ENCODE data around the gene PAX4. TPM values are rescaled to one million over a fixed set of nuclear protein-coding genes. Genes with fewer than 3 reads are reported as not detected.

PAX4 gene
- total and polyA plus RNA-seq, 10 donors = not detected

DNA sequence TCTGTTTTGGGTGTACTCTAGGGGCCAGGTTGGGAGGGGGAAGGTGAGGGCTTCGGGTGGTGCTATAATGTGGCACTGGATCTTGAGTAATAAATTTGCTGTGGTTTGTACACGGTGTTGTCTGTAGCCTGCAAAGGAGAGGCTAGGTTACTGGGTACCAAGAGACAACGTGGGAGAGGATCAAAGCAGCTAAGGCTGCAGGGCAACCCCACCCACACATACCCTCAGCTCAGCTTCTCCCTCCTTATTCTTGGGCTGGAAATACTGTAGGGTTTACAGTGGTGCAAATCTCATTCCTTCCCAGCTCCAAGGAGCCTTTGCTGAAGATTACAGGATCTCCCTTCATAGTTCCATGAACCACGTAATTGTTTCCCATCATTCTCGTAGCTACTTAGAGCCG, 26.4 kb downstream of the PAX4 start:
- no peaks in the 10 kb centered on the region for H3K27me3 ChIP-seq (replicated peaks in 1 of 7)
- WGBS, 5 donors = 77 to 83% (median 78%) methylated on average over 6 of the region's 6 CpGs
- peaks cover 4 to 41% (median 18%) of the 10 kb centered on the region in 6 donors for H3K36me3 ChIP-seq
- H3K4me3 ChIP-seq = no peak overlapping the region
- H3K27ac ChIP-seq = no peak overlapping the region
- no peak for TF ChIP-seq CTCF (IDR thresholded peaks at IDR 0.05 in 8 of 11, conservative IDR thresholded peaks at IDR 0.05 in 3 of 11)
- no peak for TF ChIP-seq POLR2A (IDR thresholded peaks at IDR 0.05)
- no peak for TF ChIP-seq POLR2AphosphoS5 (IDR thresholded peaks at IDR 0.05)
- DNase-seq = no peak
- no peaks in the 10 kb centered on the region for H3K9me3 ChIP-seq
- H3K4me1 ChIP-seq = peaks cover 10 to 53% (median 30%) of the 10 kb centered on the region in 6 donors
- intact Hi-C loops (cut with DNase I; ENCODE audit: low total_unique reads) = no loop called here

DNA sequence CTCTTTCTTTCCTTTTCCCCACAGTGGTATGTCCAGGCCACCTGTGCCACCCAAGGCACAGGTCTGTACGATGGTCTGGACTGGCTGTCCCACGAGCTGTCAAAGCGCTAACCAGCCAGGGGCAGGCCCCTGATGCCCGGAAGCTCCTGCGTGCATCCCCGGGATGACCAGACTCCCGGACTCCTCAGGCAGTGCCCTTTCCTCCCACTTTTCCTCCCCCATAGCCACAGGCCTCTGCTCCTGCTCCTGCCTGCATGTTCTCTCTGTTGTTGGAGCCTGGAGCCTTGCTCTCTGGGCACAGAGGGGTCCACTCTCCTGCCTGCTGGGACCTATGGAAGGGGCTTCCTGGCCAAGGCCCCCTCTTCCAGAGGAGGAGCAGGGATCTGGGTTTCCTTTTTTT, 26.8 kb downstream of the PAX4 start:
- intact Hi-C loops (cut with DNase I; ENCODE audit: low total_unique reads) = no loop called here
- 91 to 96% (median 94%) methylated on average over 7 of the region's 7 CpGs for WGBS, 5 donors
- DNase-seq = no peak
- H3K27ac ChIP-seq = no peak overlapping the region
- H3K9me3 ChIP-seq = no peaks in the 10 kb centered on the region
- no peak overlapping the region for H3K4me3 ChIP-seq
- H3K27me3 ChIP-seq (replicated peaks in 1 of 7) = no peaks in the 10 kb centered on the region
- H3K4me1 ChIP-seq = peaks cover 10 to 57% (median 30%) of the 10 kb centered on the region in 6 donors
- peaks cover 4 to 41% (median 18%) of the 10 kb centered on the region in 6 donors for H3K36me3 ChIP-seq
- TF ChIP-seq CTCF (IDR thresholded peaks at IDR 0.05 in 8 of 11, conservative IDR thresholded peaks at IDR 0.05 in 3 of 11) = no peak
- no peak for TF ChIP-seq POLR2A (IDR thresholded peaks at IDR 0.05)
- no peak for TF ChIP-seq POLR2AphosphoS5 (IDR thresholded peaks at IDR 0.05)

DNA sequence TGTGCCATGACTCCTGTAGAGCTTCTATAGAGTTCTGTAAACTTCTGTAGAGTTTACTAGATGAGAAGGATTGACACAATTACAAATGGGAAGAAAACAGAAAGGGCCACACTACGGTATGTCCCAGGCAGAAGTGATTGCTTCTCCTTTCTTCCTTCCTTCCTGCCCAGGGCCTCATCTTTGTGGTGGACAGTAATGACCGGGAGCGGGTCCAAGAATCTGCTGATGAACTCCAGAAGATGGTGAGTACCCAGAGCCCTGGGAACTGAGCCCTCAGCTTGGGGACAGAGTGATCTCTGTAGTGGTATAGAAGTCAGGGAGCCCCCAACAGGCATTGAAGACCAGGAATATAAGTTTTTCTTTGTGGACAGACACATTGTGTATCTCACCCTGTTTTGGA, 28.0 kb downstream of the PAX4 start:
- intact Hi-C loops (cut with DNase I; ENCODE audit: low total_unique reads) = loop anchor here (5.0 to 10.0 kb wide), 3 partner anchors 62 to 615 kb away; partner anchors contain the start of genes SND1 and ZNF800
- DNase-seq = no peak
- Histone ChIP-seq H3K27me3 (replicated peaks in 1 of 7) (no peaks in the 10 kb centered on the region), H3K4me1 (peaks cover 10 to 61% (median 36%) of the 10 kb centered on the region in 6 donors), H3K27ac (peak overlapping the region in 3 of 8 donors; percentile 45 to 97 (median 93)), H3K9me3 (no peaks in the 10 kb centered on the region), H3K4me3 (peak overlapping the region in 2 of 8 donors; percentile 92 to 99), H3K36me3 (peaks cover 4 to 41% (median 18%) of the 10 kb centered on the region in 6 donors)
- TF ChIP-seq POLR2A (IDR thresholded peaks at IDR 0.05) (no peak), POLR2AphosphoS5 (IDR thresholded peaks at IDR 0.05) (no peak), CTCF (IDR thresholded peaks at IDR 0.05 in 8 of 11, conservative IDR thresholded peaks at IDR 0.05 in 3 of 11) (no peak)
- 43 to 82% (median 64%) methylated on average over 3 of the region's 3 CpGs for WGBS, 5 donors

DNA sequence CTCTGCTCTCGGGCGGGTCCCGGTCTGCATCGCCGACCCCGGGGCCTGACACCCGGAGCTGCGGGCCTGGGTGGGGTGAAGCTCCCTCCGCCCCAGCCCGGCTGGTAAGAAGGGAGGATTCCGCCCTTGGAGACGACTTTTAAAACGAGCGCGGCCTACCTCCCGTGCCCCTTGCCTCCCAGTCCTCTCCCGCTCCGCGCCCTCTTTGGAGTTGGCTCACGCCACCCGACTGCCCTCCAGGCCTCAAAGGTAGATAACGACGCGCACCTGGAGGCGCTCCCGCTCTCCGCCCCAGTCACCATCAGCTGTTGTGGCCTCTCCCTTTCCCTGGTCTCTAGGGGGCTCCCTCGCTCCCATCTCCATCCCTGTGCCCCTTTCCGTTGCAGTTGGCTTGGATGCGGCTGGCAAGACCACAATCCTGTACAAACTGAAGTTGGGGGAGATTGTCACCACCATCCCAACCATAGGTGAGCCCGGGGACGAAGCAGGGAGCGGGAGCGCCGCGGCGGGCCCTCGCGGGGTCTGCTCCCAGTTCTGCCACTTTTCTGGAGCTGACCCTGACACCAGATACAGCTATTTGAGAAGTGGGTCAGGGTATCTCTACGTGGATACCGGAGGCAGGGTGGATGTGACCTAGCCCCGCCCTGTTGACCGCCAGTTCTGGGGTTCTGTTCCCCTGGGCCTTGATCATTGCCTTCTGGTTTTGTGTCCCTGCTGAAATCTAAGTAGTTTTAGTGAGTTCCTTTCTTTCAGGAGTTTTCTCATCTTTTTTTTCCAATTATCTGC, 29.1 kb downstream of the PAX4 start:
- TF ChIP-seq POLR2A (IDR thresholded peaks at IDR 0.05) = no peak
- peak in 1 of 11 experiments; percentile 12 for TF ChIP-seq CTCF (IDR thresholded peaks at IDR 0.05 in 8 of 11, conservative IDR thresholded peaks at IDR 0.05 in 3 of 11)
- Histone ChIP-seq H3K27ac (peak overlapping the region; percentile 77 to 97 (median 88)), H3K9me3 (no peaks in the 10 kb centered on the region), H3K4me3 (peak overlapping the region; percentile 73 to 99 (median 90)), H3K4me1 (peaks cover 20 to 63% (median 43%) of the 10 kb centered on the region in 6 donors), H3K27me3 (replicated peaks in 1 of 7) (no peaks in the 10 kb centered on the region), H3K36me3 (peaks cover 4 to 41% (median 18%) of the 10 kb centered on the region in 6 donors)
- WGBS, 5 donors = 8 to 11% (median 9%) methylated on average over 24 to 43 of the region's 43 CpGs
- intact Hi-C loops (cut with DNase I; ENCODE audit: low total_unique reads) = loop anchor here (5.0 to 10.0 kb wide), 3 partner anchors 63 to 616 kb away; partner anchors contain the start of genes SND1 and ZNF800
- no peak for DNase-seq
